ENCODE measurements around the gene EZH1.

EZH1 gene

GRCh38 chr17:42678951-42679491 is 65.8 kb downstream of the EZH1 start:
- DNase-seq = peak; percentile 79
- no peak overlapping the region for H2AFZ ChIP-seq (ENCODE audit: low read depth, low read length)
- H2AK5ac ChIP-seq (ENCODE audit: low read length, severe bottlenecking) = no peak overlapping the region
- H4K8ac ChIP-seq (ENCODE audit: low read length) = peak overlapping the region; percentile 99
- H3K4me2 ChIP-seq (ENCODE audit: low read length, poor library complexity, severe bottlenecking) = peak overlapping the region; percentile 73
- no peaks in the 10 kb centered on the region for H3K9me3 ChIP-seq (ENCODE audit: control insufficient read depth, low read length)
- H3K14ac ChIP-seq (ENCODE audit: low read length in 2 of 2) = peak overlapping the region in 1 of 2 experiments; percentile 97
- peaks cover 25% of the 10 kb centered on the region for H3K79me1 ChIP-seq (replicated peaks; ENCODE audit: low read length, poor library complexity, severe bottlenecking)
- H3K4me3 ChIP-seq (ENCODE audit: insufficient read depth in 1 of 2, low read depth in 1 of 2, low read length in 2 of 2) = peak overlapping the region; percentile 19 to 76
- peak overlapping the region; percentile 97 for H4K91ac ChIP-seq (ENCODE audit: low read length)
- H3K9ac ChIP-seq (ENCODE audit: low read length) = peak overlapping the region; percentile 93
- H3K23ac ChIP-seq (ENCODE audit: low read length in 2 of 2) = no peak overlapping the region
- H2BK15ac ChIP-seq (ENCODE audit: low read depth, poor library complexity, severe bottlenecking) = peak overlapping the region; percentile 95
- peak overlapping the region; percentile 89 for H2BK120ac ChIP-seq (ENCODE audit: low read depth, low read length)
- H3K18ac ChIP-seq (ENCODE audit: low read depth in 1 of 2, low read length in 2 of 2) = peak overlapping the region; percentile 91 to 100
- WGBS = 0% methylated on average over 11 of the region's 18 CpGs
- H2BK12ac ChIP-seq (ENCODE audit: low read length in 2 of 2) = peak overlapping the region; percentile 91 to 95
- peaks cover 0 to 9% of the 10 kb centered on the region in 2 experiments for H3K36me3 ChIP-seq (ENCODE audit: control insufficient read depth in 1 of 2, insufficient read depth in 2 of 2, low read depth in 1 of 2, low read length in 2 of 2)
- peak overlapping the region; percentile 39 for H2BK5ac ChIP-seq (ENCODE audit: low read depth, low read length, poor library complexity, severe bottlenecking)
- H3K27ac ChIP-seq (ENCODE audit: low read length, poor library complexity, severe bottlenecking) = peak overlapping the region; percentile 92
- H3K27me3 ChIP-seq (ENCODE audit: control insufficient read depth in 1 of 2, insufficient read depth in 1 of 2, low read length in 2 of 2) = no peaks in the 10 kb centered on the region
- H3K4ac ChIP-seq (ENCODE audit: low read depth in 1 of 2, low read length in 2 of 2) = peak overlapping the region; percentile 79 to 93
- peaks cover 53% of the 10 kb centered on the region for H3K4me1 ChIP-seq (ENCODE audit: control insufficient read depth, insufficient read depth, low read depth, low read length)

- H2BK12ac ChIP-seq (ENCODE audit: low read length in 2 of 2) = peak overlapping the region in 1 of 2 experiments; percentile 2
- peaks cover 3 to 13% of the 10 kb centered on the region in 2 experiments for H3K36me3 ChIP-seq (ENCODE audit: control insufficient read depth in 1 of 2, insufficient read depth in 2 of 2, low read depth in 1 of 2, low read length in 2 of 2)
- peak overlapping the region; percentile 95 for H2BK15ac ChIP-seq (ENCODE audit: low read depth, poor library complexity, severe bottlenecking)
- no peak overlapping the region for H2AFZ ChIP-seq (ENCODE audit: low read depth, low read length)
- H2BK5ac ChIP-seq (ENCODE audit: low read depth, low read length, poor library complexity, severe bottlenecking) = peak overlapping the region; percentile 87
- H4K91ac ChIP-seq (ENCODE audit: low read length) = peak overlapping the region; percentile 91
- H4K8ac ChIP-seq (ENCODE audit: low read length) = peak overlapping the region; percentile 45
- H2BK120ac ChIP-seq (ENCODE audit: low read depth, low read length) = peak overlapping the region; percentile 81
- peaks cover 26% of the 10 kb centered on the region for H3K79me1 ChIP-seq (replicated peaks; ENCODE audit: low read length, poor library complexity, severe bottlenecking)
- peak overlapping the region; percentile 96 for H3K27ac ChIP-seq (ENCODE audit: low read length, poor library complexity, severe bottlenecking)
- H3K9me3 ChIP-seq (ENCODE audit: control insufficient read depth, low read length) = no peaks in the 10 kb centered on the region
- H3K9ac ChIP-seq (ENCODE audit: low read length) = peak overlapping the region; percentile 93
- H3K4me3 ChIP-seq (ENCODE audit: insufficient read depth in 1 of 2, low read depth in 1 of 2, low read length in 2 of 2) = peak overlapping the region; percentile 75 to 76
- H3K4ac ChIP-seq (ENCODE audit: low read depth in 1 of 2, low read length in 2 of 2) = peak overlapping the region; percentile 26 to 52
- peak overlapping the region in 1 of 2 experiments; percentile 19 for H3K23ac ChIP-seq (ENCODE audit: low read length in 2 of 2)
- peak; percentile 90 for DNase-seq
- peak overlapping the region; percentile 50 for H3K4me2 ChIP-seq (ENCODE audit: low read length, poor library complexity, severe bottlenecking)
- H3K4me1 ChIP-seq (ENCODE audit: control insufficient read depth, insufficient read depth, low read depth, low read length) = peaks cover 52% of the 10 kb centered on the region
- H2AK5ac ChIP-seq (ENCODE audit: low read length, severe bottlenecking) = peak overlapping the region; percentile 11
- H3K18ac ChIP-seq (ENCODE audit: low read depth in 1 of 2, low read length in 2 of 2) = peak overlapping the region; percentile 76 to 93
- H3K27me3 ChIP-seq (ENCODE audit: control insufficient read depth in 1 of 2, insufficient read depth in 1 of 2, low read length in 2 of 2) = no peaks in the 10 kb centered on the region
- under 1% methylated on average over 41 of the region's 53 CpGs for WGBS
- no peak overlapping the region for H3K14ac ChIP-seq (ENCODE audit: low read length in 2 of 2)
Observed at GRCh38 chr17:42677921-42678781, 66.7 kb downstream of the EZH1 start.

GRCh38 chr17:42677012-42677857 is 67.6 kb downstream of the EZH1 start:
- Histone ChIP-seq H2AFZ (ENCODE audit: low read depth, low read length) (no peak overlapping the region), H3K23ac (ENCODE audit: low read length in 2 of 2) (no peak overlapping the region), H3K4ac (ENCODE audit: low read depth in 1 of 2, low read length in 2 of 2) (peak overlapping the region; percentile 64 to 75), H4K91ac (ENCODE audit: low read length) (no peak overlapping the region), H3K14ac (ENCODE audit: low read length in 2 of 2) (no peak overlapping the region), H3K4me2 (ENCODE audit: low read length, poor library complexity, severe bottlenecking) (peak overlapping the region; percentile 70), H2BK120ac (ENCODE audit: low read depth, low read length) (peak overlapping the region; percentile 19), H3K27ac (ENCODE audit: low read length, poor library complexity, severe bottlenecking) (peak overlapping the region; percentile 78), H2BK15ac (ENCODE audit: low read depth, poor library complexity, severe bottlenecking) (no peak overlapping the region), H2AK5ac (ENCODE audit: low read length, severe bottlenecking) (peak overlapping the region; percentile 74), H3K36me3 (ENCODE audit: control insufficient read depth in 1 of 2, insufficient read depth in 2 of 2, low read depth in 1 of 2, low read length in 2 of 2) (peaks cover 13 to 21% of the 10 kb centered on the region in 2 experiments), H3K9me3 (ENCODE audit: control insufficient read depth, low read length) (no peaks in the 10 kb centered on the region), H3K9ac (ENCODE audit: low read length) (peak overlapping the region; percentile 93), H3K4me1 (ENCODE audit: control insufficient read depth, insufficient read depth, low read depth, low read length) (peaks cover 50% of the 10 kb centered on the region), H2BK12ac (ENCODE audit: low read length in 2 of 2) (peak overlapping the region; percentile 2 to 3), H3K79me1 (replicated peaks; ENCODE audit: low read length, poor library complexity, severe bottlenecking) (peaks cover 33% of the 10 kb centered on the region), H4K8ac (ENCODE audit: low read length) (peak overlapping the region; percentile 85), H3K27me3 (ENCODE audit: control insufficient read depth in 1 of 2, insufficient read depth in 1 of 2, low read length in 2 of 2) (no peaks in the 10 kb centered on the region), H3K18ac (ENCODE audit: low read depth in 1 of 2, low read length in 2 of 2) (peak overlapping the region in 1 of 2 experiments; percentile 76), H2BK5ac (ENCODE audit: low read depth, low read length, poor library complexity, severe bottlenecking) (peak overlapping the region; percentile 11), H3K4me3 (ENCODE audit: insufficient read depth in 1 of 2, low read depth in 1 of 2, low read length in 2 of 2) (peak overlapping the region; percentile 82 to 96)
- WGBS = 11% methylated on average over 28 of the region's 33 CpGs
- peak; percentile 100 for DNase-seq

Measured in mesenchymal stem cell (in vitro differentiated cells and primary cell).